K562 (cell line): ENCODE measurements around the gene GBA2. TPM values are rescaled to one million over a fixed set of nuclear protein-coding genes. Genes with fewer than 3 reads are reported as not detected.

Source experiments
- CEBPZ ChIP-seq: fragments of 150-350 bp; IDR thresholded peaks from 2 replicates; pipeline ENCODE4 v1.6.1; 2014; ENCODE audit warnings: low read depth, mild to moderate bottlenecking, low read length, borderline replicate concordance
- ETS2 ChIP-seq: IDR thresholded peaks from 2 replicates; pipeline ENCODE4 v1.6.1; 2016; ENCODE audit warnings: borderline replicate concordance, missing genetic modification characterization, mild to moderate bottlenecking, moderate library complexity, missing compliant biosample characterization; ENCODE audit not compliant: poor library complexity, severe bottlenecking
- EZH2 ChIP-seq: IDR thresholded peaks from 2 replicates; pipeline ENCODE4 v1.6.1; 2012; ENCODE audit warnings: low read depth, mild to moderate bottlenecking, inconsistent platforms, low read length, borderline replicate concordance
- HDAC6 ChIP-seq: IDR thresholded peaks from 2 replicates; pipeline ENCODE4 v1.6.1; 2012; ENCODE audit warnings: low read depth, mild to moderate bottlenecking, control low read depth, inconsistent platforms, low read length, moderate library complexity
- MBD2 ChIP-seq: sonication (generic); IDR thresholded peaks from 2 replicates; pipeline ENCODE4 v1.6.1; 2016; ENCODE audit warnings: low read depth, borderline replicate concordance
- NONO ChIP-seq, 2 experiments: fragments of 200-400 bp in 1 of 2; fragments of 450-650 bp in 1 of 2; formaldehyde crosslinking in 1 of 2; IDR thresholded peaks; 2 replicates each; pipeline ENCODE4 v1.6.1; 2017; ENCODE audit warnings: low read depth in 2 of 2, mild to moderate bottlenecking in 2 of 2, moderate library complexity in 2 of 2, low read length in 1 of 2
- PHF20 ChIP-seq: fragments of 450-650 bp; IDR thresholded peaks from 2 replicates; pipeline ENCODE4 v1.6.1; 2018; ENCODE audit not compliant: partially characterized antibody
- RBM22 ChIP-seq: fragments of 200-400 bp; formaldehyde crosslinking; IDR thresholded peaks from 2 replicates; pipeline ENCODE4 v1.6.1; 2018; ENCODE audit warnings: low read length, low read depth; ENCODE audit not compliant: poor library complexity, severe bottlenecking
- SMAD2 ChIP-seq: fragments of 150-350 bp; IDR thresholded peaks from 2 replicates; pipeline ENCODE4 v1.6.1; 2014; ENCODE audit warnings: low read depth, mild to moderate bottlenecking, low read length
- SP2 ChIP-seq: IDR thresholded peaks from 2 replicates; pipeline ENCODE4 v1.6.1; 2011; ENCODE audit warnings: mild to moderate bottlenecking, low read depth, low read length, moderate library complexity; ENCODE audit not compliant: poor library complexity, severe bottlenecking; ENCODE audit errors: extremely low read depth
- TAF1 ChIP-seq: IDR thresholded peaks from 2 replicates; pipeline ENCODE4 v1.6.1; 2011; ENCODE audit warnings: mild to moderate bottlenecking, low read length, moderate library complexity; ENCODE audit not compliant: insufficient read depth, control insufficient read depth, severe bottlenecking; ENCODE audit errors: extremely low read depth
- TBP ChIP-seq: optimal IDR thresholded peaks from 2 replicates; pipeline ENCODE3; 2011; ENCODE audit warnings: low read depth, low read length, improper control_type of control experiment
- TCF7L2 ChIP-seq: fragments of 150-350 bp; IDR thresholded peaks from 2 replicates; pipeline ENCODE4 v1.6.1; 2016; ENCODE audit warnings: low read depth, mild to moderate bottlenecking, low read length, moderate library complexity
- ZKSCAN8 ChIP-seq: fragments of 200-800 bp; sonication (Bioruptor generic); IDR thresholded peaks from 2 replicates; pipeline ENCODE4 v1.6.1; 2016; ENCODE audit warnings: missing genetic modification characterization, missing compliant biosample characterization
- ZNF24 ChIP-seq: fragments of 450-650 bp; IDR thresholded peaks from 2 replicates; pipeline ENCODE4 v1.6.1; 2016
- ZNF282 ChIP-seq: sonication (generic); formaldehyde crosslinking; IDR thresholded peaks from 2 replicates; pipeline ENCODE4 v1.8.1; 2023; ENCODE audit warnings: missing genetic modification reagents
- ZNF584 ChIP-seq: fragments of 200-800 bp; sonication (Bioruptor generic); IDR thresholded peaks from 2 replicates; pipeline ENCODE4 v1.6.1; 2016; ENCODE audit warnings: low read depth, mild to moderate bottlenecking, missing genetic modification characterization, missing compliant biosample characterization
- ZNF766 ChIP-seq: fragments of 200-800 bp; sonication (Bioruptor generic); conservative IDR thresholded peaks from 2 replicates; pipeline ENCODE4 v1.6.1; 2016; ENCODE audit warnings: missing genetic modification characterization, missing compliant biosample characterization
- polyA plus RNA-seq, 8 experiments: library from polyadenylated mRNA; depleted of rRNA in 4 of 8; stranded (reverse) in 5 of 8; unstranded in 3 of 8; fragments of >200 nt; fragmentation: Nextera tagmentation in 2 of 8; fragmentation: Illumina TruSeq in 1 of 8; extraction: Ambion mirVana in 2 of 8; extraction: Trizol in 1 of 8; gene quantifications; 2 replicates each; pipeline versions ENCODE4 v1.2.1 to v1.2.3, GENCODE V29; 2011 to 2014; ENCODE audit warnings: inconsistent platforms in 1 of 8, missing spikeins in 1 of 8
- total RNA-seq, 7 experiments: library from RNA; depleted of rRNA in 6 of 7; stranded (reverse); fragments of >200 nt in 6 of 7; fragmentation: Illumina TruSeq in 2 of 7; extraction: Trizol in 2 of 7; gene quantifications; 2 replicates each; pipeline versions ENCODE4 v1.2.1 to v1.2.3, GENCODE V29; 2011 to 2021; ENCODE audit warnings: low replicate concordance in 1 of 7
- TF ChIP-seq, protein P1 (sequence below): fragments of 250-450 bp; sonication (Bioruptor Pico); IDR thresholded peaks from 2 replicates; pipeline ENCODE4 v1.8.0; 2022; ENCODE audit warnings: moderate library complexity, mild to moderate bottlenecking, inconsistent platforms
- TF ChIP-seq, protein P2 (sequence below), 3 experiments: IDR thresholded peaks in 2 of 3; conservative IDR thresholded peaks in 1 of 3; 2 replicates each; pipeline ENCODE4 v1.5.1; 2011 to 2012; ENCODE audit warnings: low read length in 3 of 3, mild to moderate bottlenecking in 3 of 3, control low read depth in 2 of 3, improper control_type of control experiment in 1 of 3, inconsistent platforms in 1 of 3, low read depth in 1 of 3, mixed read lengths in 1 of 3, moderate library complexity in 1 of 3; ENCODE audit not compliant: insufficient read depth in 2 of 3

The GBA2 gene
- total and polyA plus RNA-seq, 9 of the 15 experiments (the other 6 are each of a cell fraction or from before 2014, with no cell fraction given), result 14.1 to 60.4 (median 32.1) TPM

GRCh38 chr9:35756275-35757225, 7.5 kb upstream of the GBA2 start (continued):
- no peak for TF ChIP-seq CEBPZ
- TF ChIP-seq TAF1, result peak; percentile 37
- TF ChIP-seq ZNF584 (CRISPR knock-in tag), result no peak
- no peak for TF ChIP-seq ZNF766 (CRISPR knock-in tag)
- TF ChIP-seq MBD2, result no peak
- TF ChIP-seq SMAD2, result no peak
- TF ChIP-seq, protein P1, sequence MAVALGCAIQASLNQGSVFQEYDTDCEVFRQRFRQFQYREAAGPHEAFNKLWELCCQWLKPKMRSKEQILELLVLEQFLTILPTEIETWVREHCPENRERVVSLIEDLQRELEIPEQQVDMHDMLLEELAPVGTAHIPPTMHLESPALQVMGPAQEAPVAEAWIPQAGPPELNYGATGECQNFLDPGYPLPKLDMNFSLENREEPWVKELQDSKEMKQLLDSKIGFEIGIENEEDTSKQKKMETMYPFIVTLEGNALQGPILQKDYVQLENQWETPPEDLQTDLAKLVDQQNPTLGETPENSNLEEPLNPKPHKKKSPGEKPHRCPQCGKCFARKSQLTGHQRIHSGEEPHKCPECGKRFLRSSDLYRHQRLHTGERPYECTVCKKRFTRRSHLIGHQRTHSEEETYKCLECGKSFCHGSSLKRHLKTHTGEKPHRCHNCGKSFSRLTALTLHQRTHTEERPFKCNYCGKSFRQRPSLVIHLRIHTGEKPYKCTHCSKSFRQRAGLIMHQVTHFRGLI, result no peak
- TF ChIP-seq SP2, result no peak
- no peak for TF ChIP-seq ZNF282 (CRISPR knock-in tag)
- no peak for TF ChIP-seq NONO (IDR thresholded peaks at IDR 0.05; ENCODE audit: low read depth in 2 of 2, low read length in 1 of 2)
- peak; percentile 66 for TF ChIP-seq RBM22
- no peak for TF ChIP-seq TBP
- no peak for TF ChIP-seq ZKSCAN8
- TF ChIP-seq ZNF24, result no peak
- no peak for TF ChIP-seq ETS2 (tag)
- TF ChIP-seq PHF20, result no peak
- no peak for TF ChIP-seq EZH2
- no peak for TF ChIP-seq HDAC6
- TF ChIP-seq, protein P2, sequence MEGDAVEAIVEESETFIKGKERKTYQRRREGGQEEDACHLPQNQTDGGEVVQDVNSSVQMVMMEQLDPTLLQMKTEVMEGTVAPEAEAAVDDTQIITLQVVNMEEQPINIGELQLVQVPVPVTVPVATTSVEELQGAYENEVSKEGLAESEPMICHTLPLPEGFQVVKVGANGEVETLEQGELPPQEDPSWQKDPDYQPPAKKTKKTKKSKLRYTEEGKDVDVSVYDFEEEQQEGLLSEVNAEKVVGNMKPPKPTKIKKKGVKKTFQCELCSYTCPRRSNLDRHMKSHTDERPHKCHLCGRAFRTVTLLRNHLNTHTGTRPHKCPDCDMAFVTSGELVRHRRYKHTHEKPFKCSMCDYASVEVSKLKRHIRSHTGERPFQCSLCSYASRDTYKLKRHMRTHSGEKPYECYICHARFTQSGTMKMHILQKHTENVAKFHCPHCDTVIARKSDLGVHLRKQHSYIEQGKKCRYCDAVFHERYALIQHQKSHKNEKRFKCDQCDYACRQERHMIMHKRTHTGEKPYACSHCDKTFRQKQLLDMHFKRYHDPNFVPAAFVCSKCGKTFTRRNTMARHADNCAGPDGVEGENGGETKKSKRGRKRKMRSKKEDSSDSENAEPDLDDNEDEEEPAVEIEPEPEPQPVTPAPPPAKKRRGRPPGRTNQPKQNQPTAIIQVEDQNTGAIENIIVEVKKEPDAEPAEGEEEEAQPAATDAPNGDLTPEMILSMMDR (IDR thresholded peaks at IDR 0.05 in 2 of 3, conservative IDR thresholded peaks at IDR 0.05 in 1 of 3; ENCODE audit: insufficient read depth in 2 of 3, low read depth in 1 of 3, low read length in 3 of 3), result peak; percentile 68 to 79 (median 74)
- TF ChIP-seq TCF7L2, result no peak
